ENCODE data around the gene SLC6A12. TPM values are rescaled to one million over a fixed set of nuclear protein-coding genes. Genes with fewer than 3 reads are reported as not detected.

The SLC6A12 gene
- total RNA-seq, 2 experiments from 2014 or later, result not detected

GRCh38 chr12:156945-157344, 57.0 kb downstream of the SLC6A12 start:
- peaks cover 1% of the 10 kb centered on the region for H3K27me3 Mint-ChIP-seq

GRCh38 chr12:155646-156045, 58.3 kb downstream of the SLC6A12 start:
- ATAC-seq, result no peak
- Mint-ChIP-seq H3K4me3 (no peak overlapping the region), H3K27ac (no peak overlapping the region), H3K27me3 (peaks cover 1% of the 10 kb centered on the region), H3K9me3 (no peaks in the 10 kb centered on the region), H3K36me3 (ENCODE audit: low read depth) (no peaks in the 10 kb centered on the region), H3K4me1 (ENCODE audit: low read depth) (peaks cover 3% of the 10 kb centered on the region)
- ChIA-PET CTCF (no interaction called here), POLR2A (no interaction called here)
- no peak for TF ChIP-seq CTCF (IDR thresholded peaks at IDR 0.05)
- intact Hi-C loops (cut with micrococcal nuclease), result no loop called here
- DNase-seq, result no peak

More at GRCh38 chr12:156945-157344, 57.0 kb downstream of the SLC6A12 start:
- DNase-seq, result no peak
- peaks cover 3% of the 10 kb centered on the region for H3K4me1 Mint-ChIP-seq (ENCODE audit: low read depth)
- H3K36me3 Mint-ChIP-seq (ENCODE audit: low read depth), result no peaks in the 10 kb centered on the region
- no peak for TF ChIP-seq CTCF (IDR thresholded peaks at IDR 0.05)
- H3K9me3 Mint-ChIP-seq, result no peaks in the 10 kb centered on the region
- no peak overlapping the region for H3K4me3 Mint-ChIP-seq
- ChIA-PET CTCF (no interaction called here), POLR2A (no interaction called here)
- no peak overlapping the region for H3K27ac Mint-ChIP-seq
- no peak for ATAC-seq
- intact Hi-C loops (cut with micrococcal nuclease), result no loop called here

GRCh38 chr12:155006-155405, 59.0 kb downstream of the SLC6A12 start:
- no peak for ATAC-seq
- POLR2A ChIA-PET, result no interaction called here
- no peaks in the 10 kb centered on the region for H3K36me3 Mint-ChIP-seq (ENCODE audit: low read depth)
- H3K9me3 Mint-ChIP-seq, result no peaks in the 10 kb centered on the region
- peaks cover 3% of the 10 kb centered on the region for H3K4me1 Mint-ChIP-seq (ENCODE audit: low read depth)
- no peak for DNase-seq
- no peak overlapping the region for H3K27ac Mint-ChIP-seq
- H3K4me3 Mint-ChIP-seq, result no peak overlapping the region
- no peak for TF ChIP-seq CTCF (IDR thresholded peaks at IDR 0.05)
- H3K27me3 Mint-ChIP-seq, result peaks cover 1% of the 10 kb centered on the region
- intact Hi-C loops (cut with micrococcal nuclease), result no loop called here
- CTCF ChIA-PET, result no interaction called here

- Mint-ChIP-seq H3K27me3 (peaks cover 1% of the 10 kb centered on the region), H3K9me3 (no peaks in the 10 kb centered on the region), H3K4me1 (ENCODE audit: low read depth) (peaks cover 3% of the 10 kb centered on the region), H3K4me3 (no peak overlapping the region), H3K36me3 (ENCODE audit: low read depth) (no peaks in the 10 kb centered on the region), H3K27ac (no peak overlapping the region)
- ATAC-seq (no peak), DNase-seq (no peak)
- ChIA-PET CTCF (interaction anchor here (1.1 to 1.2 kb wide), 3 partner anchors 13 to 65 kb away, joined by 3 to 4 read pairs (median 3); no protein-coding TSS in a partner anchor), POLR2A (no interaction called here)
- intact Hi-C loops (cut with micrococcal nuclease), result no loop called here
- TF ChIP-seq CTCF (IDR thresholded peaks at IDR 0.05), result no peak
Measured at GRCh38 chr12:154058-154457, 59.9 kb downstream of the SLC6A12 start.

GRCh38 chr12:153080-153746, 60.7 kb downstream of the SLC6A12 start:
- H3K4me3 Mint-ChIP-seq, result no peak overlapping the region
- intact Hi-C loops (cut with micrococcal nuclease), result no loop called here

More at GRCh38 chr12:153080-153746, 60.7 kb downstream of the SLC6A12 start:
- ChIA-PET POLR2A (no interaction called here), CTCF (interaction anchor here (0.6 to 1.2 kb wide), 6 partner anchors 12 to 276 kb away, joined by 3 to 4 read pairs (median 3); no protein-coding TSS in a partner anchor)
- ATAC-seq (peak; percentile 98), DNase-seq (peak; percentile 82)
- Mint-ChIP-seq H3K36me3 (ENCODE audit: low read depth) (no peaks in the 10 kb centered on the region), H3K9me3 (no peaks in the 10 kb centered on the region), H3K27ac (no peak overlapping the region), H3K4me1 (ENCODE audit: low read depth) (peaks cover 3% of the 10 kb centered on the region), H3K27me3 (peaks cover 1% of the 10 kb centered on the region)
- TF ChIP-seq CTCF (IDR thresholded peaks at IDR 0.05), result peak; percentile 73

All from activated CD8-positive, alpha-beta T cell treated with anti-CD3 and anti-CD28 coated beads for 36 hours (primary cell).